Measurements from ENCODE around the gene PKM.

Gene PKM

DNA sequence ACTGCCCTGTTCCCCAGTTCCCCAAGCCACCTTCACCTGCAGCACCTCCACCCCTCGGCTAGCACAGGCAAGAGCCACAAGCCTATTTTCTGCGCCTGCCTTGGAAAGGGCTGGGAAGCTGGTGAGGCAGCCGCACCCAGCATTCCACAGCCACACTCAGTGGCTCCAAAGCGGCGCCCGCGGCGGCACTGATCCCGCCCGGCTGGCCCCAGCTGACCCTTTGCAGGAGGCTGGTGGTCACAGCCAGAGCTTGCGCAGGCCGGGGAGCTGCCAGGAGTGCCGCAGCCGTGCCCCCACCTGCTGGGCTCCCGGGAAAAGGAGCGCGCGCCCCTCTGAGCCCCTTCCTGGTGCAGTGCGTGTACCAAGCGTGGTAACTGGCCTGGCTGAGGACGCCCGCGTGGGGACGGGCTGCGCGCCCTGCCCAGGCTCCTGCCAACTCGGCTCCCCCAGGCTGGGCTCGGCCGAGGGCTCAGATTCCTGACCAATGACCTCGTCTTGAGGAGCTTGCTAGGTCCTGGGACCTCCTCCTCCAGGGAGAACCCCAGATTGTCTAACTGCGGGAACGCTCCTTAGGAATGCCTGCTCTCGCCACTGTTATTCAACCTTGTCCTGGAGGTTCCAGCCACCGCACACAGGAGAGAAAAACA is 46.7 kb downstream of the PKM start:
- TF ChIP-seq SPI1 (IDR thresholded peaks at IDR 0.05; ENCODE audit: low read depth, low read length) (no peak), POU2F2 (IDR thresholded peaks at IDR 0.05; ENCODE audit: low read depth, low read length) (no peak), TAF1 (IDR thresholded peaks at IDR 0.05; ENCODE audit: low read depth, low read length) (no peak), PAX5 (IDR thresholded peaks at IDR 0.05; ENCODE audit: insufficient read depth, low read length, severe bottlenecking) (no peak), POLR2AphosphoS5 (IDR thresholded peaks at IDR 0.05; ENCODE audit: low read depth, low read length) (no peak), POLR2A (IDR thresholded peaks at IDR 0.05; ENCODE audit: low read depth, low read length) (no peak)
- no peak for FAIRE-seq
- DNase-seq (ENCODE audit: insufficient read length, low spot score) = no peak

DNA sequence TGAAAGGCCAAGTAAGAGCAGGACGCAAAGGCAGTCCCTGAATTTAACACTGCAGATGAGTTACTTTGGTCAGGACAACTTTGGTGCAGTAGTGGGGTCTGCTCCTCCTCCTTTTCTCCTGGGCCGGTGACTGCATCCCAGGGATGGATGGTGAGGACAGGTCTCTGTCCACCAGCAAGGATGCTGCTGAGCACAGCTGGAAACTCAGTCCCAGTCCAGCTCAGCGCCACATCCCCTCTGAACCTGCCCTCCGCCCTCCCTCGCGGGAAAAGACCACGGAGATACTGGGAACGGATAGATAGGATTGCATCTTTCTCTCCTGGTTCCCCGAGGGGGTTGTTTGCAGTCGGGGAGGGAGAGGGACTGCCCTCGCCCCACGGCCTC is 47.2 kb downstream of the PKM start:
- TF ChIP-seq SPI1 (IDR thresholded peaks at IDR 0.05; ENCODE audit: low read depth, low read length) (no peak), POU2F2 (IDR thresholded peaks at IDR 0.05; ENCODE audit: low read depth, low read length) (no peak), TAF1 (IDR thresholded peaks at IDR 0.05; ENCODE audit: low read depth, low read length) (no peak), POLR2A (IDR thresholded peaks at IDR 0.05; ENCODE audit: low read depth, low read length) (no peak), POLR2AphosphoS5 (IDR thresholded peaks at IDR 0.05; ENCODE audit: low read depth, low read length) (no peak), PAX5 (IDR thresholded peaks at IDR 0.05; ENCODE audit: insufficient read depth, low read length, severe bottlenecking) (no peak)
- no peak for FAIRE-seq

DNA sequence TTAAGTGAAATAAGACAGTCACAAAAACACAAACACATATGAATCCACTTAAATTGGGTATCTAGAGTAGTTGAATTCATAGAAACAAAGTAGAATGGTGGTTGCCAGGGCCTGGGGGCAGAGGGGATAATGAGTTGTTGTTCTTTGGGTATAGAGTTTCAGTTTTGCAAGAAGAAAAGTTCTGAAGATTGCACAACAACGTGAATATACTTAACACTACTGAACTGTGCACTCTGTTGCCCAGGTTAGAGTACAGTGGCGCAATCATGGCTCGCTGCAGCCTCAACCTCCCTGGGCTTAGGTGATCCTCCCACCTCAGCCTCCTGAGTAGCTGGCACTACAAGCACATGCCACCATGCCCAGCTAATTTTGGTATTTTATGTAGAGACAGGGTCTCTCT is 48.3 kb downstream of the PKM start:
- TF ChIP-seq PAX5 (IDR thresholded peaks at IDR 0.05; ENCODE audit: insufficient read depth, low read length, severe bottlenecking) = no peak
- no peak for DNase-seq (ENCODE audit: insufficient read length, low spot score)
- FAIRE-seq = peak; percentile 9

More for the DNA sequence above, 47.2 kb downstream of the PKM start:
- DNase-seq (ENCODE audit: insufficient read length, low spot score) = no peak

DNA sequence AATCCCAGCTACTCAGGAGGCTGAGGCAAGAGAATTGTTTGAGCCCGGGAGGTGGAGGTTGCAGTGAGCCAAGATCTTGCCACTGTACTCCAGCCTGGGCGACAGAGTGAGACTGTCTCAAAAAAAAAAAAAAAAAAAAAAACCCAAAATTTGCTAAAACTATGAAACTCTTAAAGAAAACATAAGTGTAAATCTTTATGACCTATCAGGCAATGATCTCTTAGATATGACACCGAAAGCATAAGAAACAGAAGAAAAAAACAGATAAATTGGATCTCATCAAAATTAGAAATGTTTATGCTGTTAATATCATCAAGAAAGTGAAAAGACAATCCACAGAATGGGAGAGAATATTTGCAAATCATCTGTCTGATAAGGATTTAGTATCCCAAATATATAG is 48.7 kb downstream of the PKM start:
- no peak for FAIRE-seq

DNA sequence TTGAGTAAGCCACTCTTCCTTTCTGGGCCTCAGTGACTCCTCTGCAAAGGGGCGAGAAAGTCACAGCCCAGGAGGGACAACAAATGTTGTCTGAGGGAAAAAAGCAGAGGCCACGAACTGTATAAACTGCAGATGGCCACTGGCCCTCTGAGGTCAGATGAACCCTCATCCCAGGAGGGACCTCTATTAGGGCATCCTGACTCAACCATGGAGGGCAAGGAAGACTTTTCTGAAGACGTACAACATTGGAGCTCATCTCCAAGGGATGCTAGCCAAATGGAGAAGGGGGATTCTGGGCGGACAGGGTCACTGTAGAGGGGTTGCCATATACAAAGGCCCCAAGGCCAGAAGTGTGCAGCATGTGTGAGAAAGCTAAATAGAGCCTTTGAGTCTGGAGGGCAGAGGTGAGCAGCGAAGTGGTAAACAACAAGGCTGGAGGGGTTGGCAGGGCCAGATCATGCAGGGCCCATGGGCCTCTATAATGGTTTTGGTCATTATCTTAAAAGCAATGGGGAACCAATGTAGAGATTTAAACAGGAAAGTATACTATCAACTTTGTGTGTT is 50.1 kb downstream of the PKM start:
- TF ChIP-seq POLR2A (IDR thresholded peaks at IDR 0.05; ENCODE audit: low read depth, low read length) (no peak), TAF1 (IDR thresholded peaks at IDR 0.05; ENCODE audit: low read depth, low read length) (no peak), SPI1 (IDR thresholded peaks at IDR 0.05; ENCODE audit: low read depth, low read length) (no peak), POU2F2 (IDR thresholded peaks at IDR 0.05; ENCODE audit: low read depth, low read length) (no peak), POLR2AphosphoS5 (IDR thresholded peaks at IDR 0.05; ENCODE audit: low read depth, low read length) (no peak), PAX5 (IDR thresholded peaks at IDR 0.05; ENCODE audit: insufficient read depth, low read length, severe bottlenecking) (no peak)
- DNase-seq (ENCODE audit: insufficient read length, low spot score) (no peak), FAIRE-seq (no peak)

More for the DNA sequence above, 48.7 kb downstream of the PKM start:
- TF ChIP-seq PAX5 (IDR thresholded peaks at IDR 0.05; ENCODE audit: insufficient read depth, low read length, severe bottlenecking) = no peak
- TF ChIP-seq SPI1 (IDR thresholded peaks at IDR 0.05; ENCODE audit: low read depth, low read length) = no peak
- no peak for TF ChIP-seq POLR2AphosphoS5 (IDR thresholded peaks at IDR 0.05; ENCODE audit: low read depth, low read length)
- TF ChIP-seq POU2F2 (IDR thresholded peaks at IDR 0.05; ENCODE audit: low read depth, low read length) = no peak
- TF ChIP-seq POLR2A (IDR thresholded peaks at IDR 0.05; ENCODE audit: low read depth, low read length) = no peak
- no peak for TF ChIP-seq TAF1 (IDR thresholded peaks at IDR 0.05; ENCODE audit: low read depth, low read length)
- no peak for DNase-seq (ENCODE audit: insufficient read length, low spot score)

DNA sequence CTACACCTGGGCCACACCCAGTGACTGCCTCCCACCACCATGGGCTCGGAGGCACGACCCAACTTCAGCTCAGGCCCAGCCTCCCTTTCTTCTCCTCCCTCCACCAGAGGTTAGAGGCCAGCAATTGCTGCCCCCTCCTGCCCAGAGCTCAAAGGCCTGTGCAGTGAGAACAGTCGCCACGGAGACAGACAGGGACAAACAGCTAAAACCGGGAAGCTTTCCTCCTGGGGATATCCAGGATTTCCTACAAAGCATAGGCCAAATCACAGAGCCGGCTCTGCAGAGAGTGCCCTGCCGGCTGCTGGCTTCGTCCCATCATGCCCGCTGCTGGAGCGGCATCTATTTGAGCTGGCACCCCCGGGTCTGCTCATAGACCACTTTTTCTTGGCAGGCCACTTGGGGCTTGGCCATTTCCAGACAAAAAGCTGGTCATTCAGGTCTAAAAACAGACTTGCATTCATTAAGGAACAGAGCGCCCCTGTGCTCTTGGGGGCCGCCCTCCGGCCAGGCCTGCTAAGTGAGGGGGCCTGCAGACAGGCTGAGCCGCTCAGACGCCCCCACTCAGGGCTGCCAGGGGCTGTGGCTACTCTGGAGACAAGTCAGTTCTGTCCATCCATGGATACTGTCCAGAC is 50.9 kb downstream of the PKM start:
- no peak for FAIRE-seq
- no peak for DNase-seq (ENCODE audit: insufficient read length, low spot score)
- TF ChIP-seq TAF1 (IDR thresholded peaks at IDR 0.05; ENCODE audit: low read depth, low read length) = no peak
- no peak for TF ChIP-seq POU2F2 (IDR thresholded peaks at IDR 0.05; ENCODE audit: low read depth, low read length)
- no peak for TF ChIP-seq PAX5 (IDR thresholded peaks at IDR 0.05; ENCODE audit: insufficient read depth, low read length, severe bottlenecking)
- TF ChIP-seq POLR2AphosphoS5 (IDR thresholded peaks at IDR 0.05; ENCODE audit: low read depth, low read length) = no peak
- TF ChIP-seq SPI1 (IDR thresholded peaks at IDR 0.05; ENCODE audit: low read depth, low read length) = no peak
- no peak for TF ChIP-seq POLR2A (IDR thresholded peaks at IDR 0.05; ENCODE audit: low read depth, low read length)

DNA sequence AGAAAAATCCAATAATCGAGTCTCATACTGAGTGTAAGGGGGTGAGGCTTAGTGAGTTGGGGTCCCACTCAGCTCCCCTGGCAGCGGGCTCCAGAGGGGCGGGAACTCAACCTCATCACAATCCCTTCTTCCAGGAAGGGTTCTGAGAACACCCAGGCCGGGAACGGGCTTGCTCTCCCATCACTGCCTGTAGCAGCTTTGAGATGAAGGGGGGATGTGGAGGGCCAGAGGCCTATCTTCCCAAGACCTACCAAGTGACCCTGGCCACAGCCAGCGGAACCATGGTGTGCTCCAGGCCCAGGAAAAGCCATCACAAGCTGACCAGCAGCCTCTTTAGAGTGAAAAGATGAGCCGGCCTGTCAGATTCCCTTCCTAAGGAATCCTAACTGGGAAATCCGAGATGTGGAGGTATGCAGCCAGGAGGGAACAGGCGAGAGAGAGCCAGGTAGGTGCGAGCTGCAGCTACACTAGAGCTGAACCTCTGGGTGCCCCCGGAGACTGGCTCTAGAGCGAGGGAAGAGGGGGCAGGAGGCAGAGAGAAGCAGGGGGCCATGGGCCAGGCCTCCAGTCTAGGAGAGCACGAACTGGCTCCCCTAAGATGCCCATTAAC is 51.9 kb downstream of the PKM start:
- FAIRE-seq = no peak
- no peak for DNase-seq (ENCODE audit: insufficient read length, low spot score)
- TF ChIP-seq POLR2AphosphoS5 (IDR thresholded peaks at IDR 0.05; ENCODE audit: low read depth, low read length) (no peak), SPI1 (IDR thresholded peaks at IDR 0.05; ENCODE audit: low read depth, low read length) (no peak), POU2F2 (IDR thresholded peaks at IDR 0.05; ENCODE audit: low read depth, low read length) (no peak), PAX5 (IDR thresholded peaks at IDR 0.05; ENCODE audit: insufficient read depth, low read length, severe bottlenecking) (no peak), POLR2A (IDR thresholded peaks at IDR 0.05; ENCODE audit: low read depth, low read length) (no peak), TAF1 (IDR thresholded peaks at IDR 0.05; ENCODE audit: low read depth, low read length) (no peak)

DNA sequence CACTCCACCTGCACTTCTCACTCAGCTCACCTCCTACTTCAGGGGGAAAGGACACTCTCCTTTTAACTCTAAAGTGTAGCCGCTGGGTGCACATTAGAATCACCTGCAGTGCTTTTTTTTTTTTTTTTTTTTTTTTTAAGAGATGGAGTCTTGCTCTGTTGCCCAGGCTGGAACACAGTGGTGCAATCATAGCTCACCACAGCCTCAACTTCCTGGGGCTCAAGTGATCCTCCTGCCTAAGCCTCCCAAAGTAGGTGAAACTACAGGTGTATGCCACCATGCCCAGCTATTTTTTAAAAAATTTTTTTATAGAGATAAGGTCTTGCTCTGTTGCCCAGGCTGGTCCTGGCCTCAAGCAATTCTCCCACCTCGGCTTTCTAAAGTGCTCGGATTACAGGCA is 54.2 kb downstream of the PKM start:
- no peak for TF ChIP-seq TAF1 (IDR thresholded peaks at IDR 0.05; ENCODE audit: low read depth, low read length)
- no peak for TF ChIP-seq PAX5 (IDR thresholded peaks at IDR 0.05; ENCODE audit: insufficient read depth, low read length, severe bottlenecking)
- no peak for TF ChIP-seq POU2F2 (IDR thresholded peaks at IDR 0.05; ENCODE audit: low read depth, low read length)
- no peak for TF ChIP-seq SPI1 (IDR thresholded peaks at IDR 0.05; ENCODE audit: low read depth, low read length)
- no peak for TF ChIP-seq POLR2A (IDR thresholded peaks at IDR 0.05; ENCODE audit: low read depth, low read length)
- no peak for TF ChIP-seq POLR2AphosphoS5 (IDR thresholded peaks at IDR 0.05; ENCODE audit: low read depth, low read length)
- FAIRE-seq (no peak), DNase-seq (ENCODE audit: insufficient read length, low spot score) (no peak)

DNA sequence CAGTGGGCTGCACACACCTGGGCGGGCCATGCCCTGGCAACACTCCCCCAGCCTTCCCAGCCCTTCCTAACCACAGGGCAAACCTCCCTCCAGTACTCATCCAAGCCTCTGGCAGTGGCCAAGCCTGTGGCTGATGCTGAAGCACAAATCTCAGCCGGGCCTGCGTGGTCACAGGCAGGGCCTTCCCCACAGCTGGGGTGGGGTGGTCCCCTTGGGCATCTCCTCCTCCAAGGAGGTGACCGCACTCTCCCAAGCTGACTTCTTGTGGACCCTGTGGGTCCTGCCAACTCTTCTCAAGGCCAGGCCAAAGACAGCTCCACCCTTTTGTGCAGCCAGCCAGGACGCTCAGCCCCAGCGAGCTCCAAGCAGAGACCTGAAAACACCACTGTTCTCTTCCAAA is 54.8 kb downstream of the PKM start:
- DNase-seq (ENCODE audit: insufficient read length, low spot score) = no peak
- no peak for FAIRE-seq
- TF ChIP-seq POLR2A (IDR thresholded peaks at IDR 0.05; ENCODE audit: low read depth, low read length) (no peak), POLR2AphosphoS5 (IDR thresholded peaks at IDR 0.05; ENCODE audit: low read depth, low read length) (no peak), SPI1 (IDR thresholded peaks at IDR 0.05; ENCODE audit: low read depth, low read length) (no peak), PAX5 (IDR thresholded peaks at IDR 0.05; ENCODE audit: insufficient read depth, low read length, severe bottlenecking) (no peak), TAF1 (IDR thresholded peaks at IDR 0.05; ENCODE audit: low read depth, low read length) (no peak), POU2F2 (IDR thresholded peaks at IDR 0.05; ENCODE audit: low read depth, low read length) (no peak)
